CD4-positive, alpha-beta T cell treated with Interleukin-4 for 4 hours (primary cell): ENCODE measurements around the gene ZNF385A.
A peak's percentile ranks its signal among the peaks of the same experiment; 100 is the strongest.

ENCODE experiments used
- DNase-seq: peaks from one replicate; pipeline ENCODE4 v3.0.0-alpha.2; 2020

ZNF385A gene

GRCh38 chr12:54413284-54414190 is 29.0 kb upstream of the ZNF385A start:
- peak; percentile 91 for DNase-seq

GRCh38 chr12:54412786-54413185 is 28.3 kb upstream of the ZNF385A start:
- no peak for DNase-seq

- DNase-seq: no peak
Observed at GRCh38 chr12:54412348-54412747, 27.8 kb upstream of the ZNF385A start.

GRCh38 chr12:54411391-54412241 is 27.1 kb upstream of the ZNF385A start:
- DNase-seq: peak; percentile 65

GRCh38 chr12:54409267-54409666 is 24.7 kb upstream of the ZNF385A start:
- no peak for DNase-seq

- DNase-seq: no peak
Observed at GRCh38 chr12:54407183-54407905, 22.8 kb upstream of the ZNF385A start.

GRCh38 chr12:54405573-54405972 is 21.0 kb upstream of the ZNF385A start:
- DNase-seq: no peak

- DNase-seq: no peak
Observed at GRCh38 chr12:54405106-54405505, 20.6 kb upstream of the ZNF385A start.

GRCh38 chr12:54404061-54405004 is 19.8 kb upstream of the ZNF385A start:
- peak; percentile 57 for DNase-seq

GRCh38 chr12:54401119-54401518 is 16.6 kb upstream of the ZNF385A start:
- DNase-seq: no peak

GRCh38 chr12:54398995-54399793 is 14.7 kb upstream of the ZNF385A start:
- DNase-seq: peak; percentile 85

- DNase-seq: no peak
Observed at GRCh38 chr12:54398218-54398617, 13.7 kb upstream of the ZNF385A start.

- DNase-seq: no peak
Observed at GRCh38 chr12:54397157-54397556, 12.6 kb upstream of the ZNF385A start.

- no peak for DNase-seq
Observed at GRCh38 chr12:54395545-54395944, 11.0 kb upstream of the ZNF385A start.

GRCh38 chr12:54394986-54395385 is 10.5 kb upstream of the ZNF385A start:
- no peak for DNase-seq

GRCh38 chr12:54394281-54394719 is 9.8 kb upstream of the ZNF385A start:
- peak; percentile 48 for DNase-seq

GRCh38 chr12:54393743-54394142 is 9.2 kb upstream of the ZNF385A start:
- DNase-seq: no peak

GRCh38 chr12:54393207-54393609 is 8.7 kb upstream of the ZNF385A start:
- no peak for DNase-seq

GRCh38 chr12:54392485-54393206 is 8.1 kb upstream of the ZNF385A start:
- DNase-seq: no peak
